HG03442 (cell line): ENCODE measurements around the gene KRT76.

ENCODE experiments used
- ATAC-seq: cut with Tn5 transposase; IDR thresholded peaks from one replicate; pipeline ENCODE4 v1.9.1; 2021; ENCODE audit warnings: mild to moderate bottlenecking, moderate library complexity; ENCODE audit not compliant: unreplicated experiment

Gene KRT76

DNA sequence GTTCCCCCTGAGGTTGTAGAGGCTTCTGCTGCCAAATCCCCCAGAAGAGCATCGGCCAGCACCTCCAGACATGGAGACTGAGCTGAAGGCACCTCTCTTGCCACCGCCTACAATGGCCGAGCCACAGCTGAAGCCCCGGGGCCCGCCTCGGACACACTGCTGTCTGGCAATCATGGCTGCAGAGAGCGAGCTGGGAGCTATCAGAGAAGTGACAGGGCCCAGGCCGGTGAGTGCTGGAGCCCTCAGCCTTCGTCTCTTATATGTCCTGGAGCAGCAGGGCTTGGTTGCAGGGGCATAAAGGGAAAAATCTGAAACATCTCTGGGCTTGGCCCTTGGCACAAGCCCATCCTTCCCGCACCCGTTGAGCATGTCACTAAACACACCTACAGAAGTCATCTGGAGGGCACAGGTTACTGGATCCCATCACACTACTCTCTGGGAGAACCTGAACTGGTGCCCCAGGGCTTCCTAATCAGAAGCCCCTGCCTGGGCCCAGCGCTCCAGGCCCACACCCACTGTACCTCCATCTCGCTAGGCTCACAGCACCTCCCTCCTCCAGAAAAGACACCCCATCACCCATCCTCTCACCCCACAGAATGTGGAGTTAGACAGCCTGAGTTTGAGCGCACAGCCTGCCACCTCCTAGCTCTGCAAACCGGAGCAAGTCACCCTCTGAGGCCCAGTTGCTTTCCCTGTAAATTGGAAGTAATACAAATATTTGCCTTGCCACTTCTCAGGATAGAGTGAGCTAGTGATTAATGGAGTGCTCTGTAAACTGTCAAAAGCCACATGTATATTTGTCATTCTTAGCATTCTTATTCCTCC lies 37.0 kb upstream of the KRT76 start, which contains the start of gene KRT4:
Gene KRT4 (minus strand): TSS at position 232 of the 825 bp plus-strand sequence. CDS start 58 bp downstream, at position 174.
- no peak for ATAC-seq

DNA sequence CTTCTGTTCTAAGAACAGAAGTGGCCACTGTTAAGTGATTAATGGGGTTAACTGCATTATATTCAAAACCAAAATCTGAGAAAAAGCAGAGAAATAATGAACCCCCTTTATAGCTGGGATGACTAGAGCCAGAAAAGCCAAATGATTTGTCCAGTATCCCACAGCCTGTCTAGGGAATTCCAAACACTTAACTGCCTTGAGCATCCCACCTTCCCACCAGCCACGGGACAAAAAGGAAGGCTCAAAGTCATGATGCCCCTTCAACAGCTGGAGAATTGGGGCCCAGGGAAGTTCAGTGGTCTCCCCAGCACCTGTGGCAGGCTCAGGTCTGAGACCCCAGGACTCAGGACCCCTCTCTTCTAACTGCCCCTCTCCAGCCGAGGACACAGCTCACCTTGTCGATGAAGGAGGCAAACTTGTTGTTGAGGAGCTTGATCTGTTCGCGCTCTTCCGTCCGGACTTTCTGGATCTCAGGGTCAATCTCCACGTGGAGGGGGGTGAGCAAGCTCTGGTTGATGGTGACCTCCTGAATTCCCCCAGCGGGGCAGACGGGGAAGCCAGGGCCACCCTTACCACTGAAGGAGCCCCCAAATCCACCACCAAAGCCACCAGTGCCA lies 36.2 kb upstream of the KRT76 start:
- no peak for ATAC-seq

DNA sequence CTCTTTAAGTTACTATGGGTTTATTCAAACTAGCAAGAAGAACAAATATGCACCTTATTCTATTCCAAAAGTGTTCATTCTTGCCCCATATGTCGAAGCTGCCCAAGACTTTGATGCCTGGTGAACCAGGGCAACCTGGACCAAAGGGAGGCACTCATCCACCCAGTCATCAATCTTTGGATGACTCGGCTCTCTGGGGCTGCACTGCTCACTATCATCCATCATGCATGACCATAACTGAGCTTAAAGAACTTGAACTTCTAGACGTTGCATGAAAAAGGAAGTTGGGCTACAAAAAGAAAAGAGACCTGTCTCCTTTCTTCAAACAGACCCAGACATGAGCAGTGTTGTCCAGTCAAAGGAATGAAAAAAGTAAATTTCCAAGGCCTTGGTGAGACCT lies 35.6 kb upstream of the KRT76 start:
- ATAC-seq, result no peak

DNA sequence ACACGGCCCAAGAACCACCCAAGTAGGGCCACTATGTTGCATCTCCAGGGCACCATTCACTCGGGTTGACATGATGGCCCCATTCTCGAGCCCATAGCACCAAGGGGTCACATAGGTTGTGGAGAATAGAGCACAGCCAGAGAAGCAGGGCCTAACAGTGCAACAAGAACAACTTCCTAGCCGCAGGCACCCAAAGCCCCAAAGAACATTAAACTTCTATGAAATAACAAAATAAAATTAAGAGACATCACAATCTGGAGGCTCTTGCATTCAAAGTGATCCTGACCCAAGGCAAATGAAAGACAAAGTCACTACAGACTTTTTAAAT lies 34.9 kb upstream of the KRT76 start:
- ATAC-seq, result no peak

DNA sequence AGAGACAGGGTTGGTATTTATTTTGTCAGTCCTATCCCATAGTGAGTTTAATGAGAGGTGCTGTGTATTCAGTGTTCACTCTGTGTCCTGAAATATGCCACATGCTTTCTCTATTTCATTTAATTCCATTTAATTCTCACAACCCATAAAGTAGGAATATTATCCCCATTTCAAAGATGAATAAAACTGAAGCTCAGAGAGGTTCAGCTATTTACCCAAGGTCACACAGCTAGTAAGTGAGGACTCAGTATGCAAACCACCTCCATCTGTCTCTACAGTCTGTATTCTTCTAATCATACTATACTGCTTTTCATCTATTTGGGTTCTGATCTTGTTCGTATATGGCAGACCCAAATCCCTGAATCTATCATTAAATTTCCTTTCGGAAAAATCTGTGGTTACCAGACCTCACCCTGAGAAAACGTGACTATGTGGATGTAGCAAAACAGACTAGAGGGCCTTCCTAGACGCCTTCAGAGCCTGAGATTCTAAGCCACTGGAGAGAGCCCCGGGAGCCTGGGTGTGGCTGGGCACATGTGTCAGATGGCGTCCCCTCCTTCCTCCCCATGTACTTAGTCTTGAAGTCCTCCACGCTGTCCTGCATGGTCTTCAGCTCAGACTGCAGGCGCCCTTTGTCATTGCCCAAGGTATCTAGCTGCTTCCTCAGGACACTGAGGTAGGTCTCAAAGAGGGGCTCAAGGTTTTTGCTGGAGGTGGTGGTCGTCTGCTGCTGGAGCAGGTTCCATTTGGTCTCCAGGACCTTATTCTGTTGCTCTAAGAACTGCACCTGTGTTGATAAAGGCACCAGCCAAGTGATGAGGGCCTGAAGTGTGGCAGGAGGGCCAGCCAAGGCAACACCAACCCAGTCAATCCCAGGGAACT lies 34.3 kb upstream of the KRT76 start:
- no peak for ATAC-seq

DNA sequence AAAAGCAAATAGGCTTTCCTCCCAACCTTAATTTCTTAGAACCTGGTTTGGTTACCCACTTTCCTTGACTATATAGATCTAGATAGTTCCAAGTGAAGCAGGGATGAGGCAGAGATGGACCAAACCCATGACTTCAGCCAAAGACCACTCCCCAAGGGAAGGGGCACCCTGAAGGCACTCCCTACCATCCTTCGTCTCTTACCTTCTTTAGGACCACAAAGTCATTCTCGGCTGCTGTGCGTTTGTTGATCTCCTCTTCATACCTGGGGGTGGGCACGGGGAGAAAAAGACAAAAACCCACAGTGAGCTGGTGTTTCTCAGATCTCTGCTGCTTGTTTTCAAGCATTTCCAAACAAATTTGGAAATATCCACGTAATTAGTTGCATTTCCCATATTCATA lies 33.4 kb upstream of the KRT76 start:
- no peak for ATAC-seq

DNA sequence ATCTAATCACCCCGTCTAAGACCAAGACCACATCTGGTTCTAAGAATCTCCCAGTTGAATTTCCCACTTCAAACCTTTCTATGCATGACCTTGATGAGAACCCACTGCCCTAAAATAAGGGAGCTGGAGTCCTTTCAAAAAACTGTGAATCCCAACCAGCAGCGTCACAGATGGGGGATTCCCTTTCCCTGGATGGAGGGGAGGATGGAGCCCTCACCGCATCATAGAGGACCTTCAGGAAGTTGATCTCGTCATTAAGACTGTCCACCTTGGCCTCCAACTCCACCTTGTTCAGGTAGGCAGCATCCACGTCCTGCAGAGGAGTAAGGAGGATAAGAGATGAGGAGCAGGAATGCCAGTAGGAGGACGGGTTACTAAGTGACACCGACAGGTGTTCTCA lies 32.0 kb upstream of the KRT76 start:
- ATAC-seq, result no peak

DNA sequence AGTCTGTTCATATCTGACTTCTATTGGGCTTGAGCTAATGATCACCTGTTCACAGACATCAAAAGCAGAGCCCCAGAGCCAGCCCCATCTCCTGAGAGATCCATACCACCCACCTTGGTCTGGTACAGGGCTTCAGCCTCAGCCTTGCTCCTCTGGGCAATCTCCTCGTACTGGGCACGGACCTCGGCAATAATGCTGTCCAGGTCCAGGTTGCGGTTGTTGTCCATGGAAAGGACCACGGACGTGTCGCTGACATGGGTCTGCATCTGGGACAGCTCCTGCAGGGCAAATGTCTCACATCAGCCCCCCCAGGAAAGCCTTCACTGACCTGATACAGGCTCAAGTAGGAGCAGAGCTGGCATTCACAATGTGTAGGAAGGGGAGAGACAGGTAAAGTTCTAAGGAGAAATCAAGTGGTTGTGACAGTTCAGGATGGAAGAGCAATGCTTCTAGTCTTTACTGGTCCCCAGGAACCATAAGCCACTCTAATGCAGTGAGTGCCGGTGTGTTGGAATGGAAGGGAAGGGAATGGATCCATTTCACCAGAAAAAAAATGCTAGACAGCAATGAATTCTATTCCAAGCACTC lies 31.5 kb upstream of the KRT76 start:
- ATAC-seq, result no peak

DNA sequence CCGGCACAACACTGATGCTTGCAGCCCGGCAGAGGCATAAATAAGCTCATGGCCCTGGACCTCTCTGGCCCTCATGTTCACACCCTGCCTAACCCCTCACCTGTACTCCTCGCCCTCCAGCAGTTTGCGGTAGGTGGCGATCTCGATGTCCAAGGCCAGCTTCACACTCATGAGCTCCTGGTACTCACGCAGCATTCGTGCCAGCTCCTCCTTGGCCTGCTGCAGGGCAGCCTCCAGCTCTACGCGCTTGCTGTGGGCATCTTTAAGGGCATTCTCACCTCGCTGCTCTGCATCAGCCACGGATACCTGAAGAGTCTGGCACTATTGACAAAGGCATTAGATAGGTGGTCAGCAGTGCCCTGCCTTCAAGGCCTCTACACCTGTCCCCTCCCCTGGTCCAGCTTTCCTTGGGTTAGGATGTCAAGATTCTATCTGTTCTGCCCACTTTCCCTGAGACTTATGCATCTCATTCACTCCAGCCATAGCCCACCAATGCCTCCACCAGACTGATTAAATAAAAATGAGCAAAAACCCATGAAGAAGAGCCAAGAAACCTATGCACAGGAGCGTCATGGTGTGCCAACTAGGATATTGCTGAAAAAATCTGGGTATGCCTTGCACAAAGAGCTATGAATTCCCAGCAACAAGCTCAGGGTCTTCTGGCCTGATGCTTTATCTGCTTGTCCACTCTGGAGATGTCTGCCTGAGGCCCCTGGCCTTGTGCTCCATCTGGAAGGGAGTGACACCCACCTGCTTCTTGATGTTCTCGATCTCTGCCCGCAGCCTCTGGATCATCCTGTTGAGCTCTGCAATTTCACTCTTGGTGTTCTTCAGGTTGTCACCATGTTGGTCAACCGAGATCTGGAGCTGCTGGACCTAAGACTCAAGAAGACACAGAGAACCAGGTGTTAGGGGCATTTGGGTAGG lies 30.7 kb upstream of the KRT76 start:
- no peak for ATAC-seq

DNA sequence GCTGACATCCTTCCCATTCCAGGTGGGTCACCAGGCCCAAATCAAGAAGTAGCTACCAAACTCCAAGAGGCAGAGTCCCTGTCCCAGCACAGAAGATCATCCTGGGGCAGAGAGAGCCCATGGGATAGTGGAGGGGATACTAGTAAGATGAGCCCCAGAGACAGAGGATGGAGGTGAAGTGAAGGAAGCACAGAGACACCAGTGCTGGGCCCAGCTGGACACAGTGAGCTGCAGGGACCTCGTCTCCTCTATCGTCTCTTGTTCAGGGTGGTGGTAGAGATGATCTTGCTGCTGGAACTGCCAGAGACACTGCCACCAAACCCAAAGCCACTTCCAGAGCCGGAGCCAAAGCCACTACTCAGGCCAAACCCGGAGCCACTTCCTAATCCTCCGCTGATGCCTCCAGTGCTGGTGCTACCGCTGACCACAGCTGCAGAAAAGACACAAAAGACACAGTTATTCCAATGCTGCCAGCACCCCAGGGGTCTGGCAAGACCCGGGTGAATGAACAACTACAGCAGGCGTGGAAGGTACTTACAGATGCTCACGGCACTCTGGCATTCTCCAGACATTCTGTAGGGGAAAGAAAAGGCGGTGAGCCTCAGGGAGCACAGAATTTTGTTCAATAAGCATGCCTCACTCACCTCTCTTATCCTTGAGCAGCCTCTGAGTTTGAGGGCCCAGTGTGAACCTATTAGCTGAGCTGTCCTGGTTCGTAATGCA lies 29.8 kb upstream of the KRT76 start:
- no peak for ATAC-seq

DNA sequence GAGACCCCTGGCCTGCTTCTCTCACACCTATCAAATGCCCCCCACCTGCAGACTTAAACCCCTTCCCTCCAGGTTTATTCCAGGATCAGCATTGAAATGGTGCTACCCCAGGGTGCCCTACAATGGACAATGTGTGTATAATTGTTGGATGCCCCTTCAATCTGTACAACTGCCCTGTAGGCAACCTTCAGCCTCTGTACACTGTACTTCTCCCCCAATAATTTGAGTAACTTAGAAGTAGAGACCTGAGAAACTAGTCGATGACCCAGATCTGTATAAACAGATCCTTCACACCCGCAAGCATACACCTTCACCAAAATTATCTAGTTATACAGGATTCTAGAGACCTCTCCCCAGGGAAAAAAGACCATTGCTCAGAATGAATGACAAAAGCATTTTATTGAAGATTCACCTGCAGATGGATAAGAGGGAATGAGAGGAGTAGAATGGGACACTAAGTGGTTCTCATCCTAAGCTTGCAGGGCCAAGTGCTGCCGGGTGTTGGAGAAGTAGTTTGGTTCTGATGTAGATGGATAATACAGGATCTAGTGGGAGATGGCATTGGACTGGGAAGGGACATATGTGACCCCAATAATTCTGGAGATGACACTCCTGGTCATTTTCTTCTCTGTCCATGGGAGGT lies 29.1 kb upstream of the KRT76 start:
- no peak for ATAC-seq

DNA sequence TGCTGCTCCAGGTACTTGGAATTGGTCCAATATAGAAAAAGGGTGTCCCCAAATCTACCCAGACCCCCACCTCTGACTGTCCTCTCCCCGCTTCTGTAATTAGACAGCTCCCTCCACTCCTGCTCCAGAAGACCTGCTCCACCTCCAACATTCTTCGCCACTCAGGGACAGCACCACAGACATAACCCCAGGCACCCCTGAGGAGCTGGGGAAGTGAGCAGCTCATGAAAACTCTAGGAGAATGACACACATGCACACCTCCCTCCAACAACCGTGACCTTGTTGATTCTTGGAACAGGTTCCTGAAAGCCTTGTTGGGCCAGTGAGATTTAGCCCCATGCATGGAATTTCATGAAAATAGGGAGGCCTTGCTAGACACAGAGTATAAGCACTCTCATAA lies 28.6 kb upstream of the KRT76 start:
- ATAC-seq, result no peak

DNA sequence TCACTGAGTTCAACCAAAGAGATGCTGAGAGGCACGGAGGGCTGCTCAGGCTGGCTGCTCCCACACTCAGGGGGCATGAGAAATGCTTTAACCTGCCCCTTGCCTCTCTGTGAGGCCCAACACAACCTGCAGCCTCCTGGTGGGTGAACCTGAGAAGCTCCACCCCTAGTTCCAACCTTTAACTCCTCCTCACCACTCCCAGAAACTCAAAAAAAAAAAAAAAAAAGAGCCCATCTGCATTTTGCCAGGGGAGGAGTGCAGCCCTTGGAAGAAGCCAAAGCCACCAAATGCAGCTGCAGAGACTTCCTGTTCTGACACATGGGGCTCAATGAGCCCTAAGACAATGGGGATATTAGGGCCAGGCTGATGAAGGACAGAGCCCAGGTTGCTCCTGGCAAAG lies 27.9 kb upstream of the KRT76 start:
- no peak for ATAC-seq

DNA sequence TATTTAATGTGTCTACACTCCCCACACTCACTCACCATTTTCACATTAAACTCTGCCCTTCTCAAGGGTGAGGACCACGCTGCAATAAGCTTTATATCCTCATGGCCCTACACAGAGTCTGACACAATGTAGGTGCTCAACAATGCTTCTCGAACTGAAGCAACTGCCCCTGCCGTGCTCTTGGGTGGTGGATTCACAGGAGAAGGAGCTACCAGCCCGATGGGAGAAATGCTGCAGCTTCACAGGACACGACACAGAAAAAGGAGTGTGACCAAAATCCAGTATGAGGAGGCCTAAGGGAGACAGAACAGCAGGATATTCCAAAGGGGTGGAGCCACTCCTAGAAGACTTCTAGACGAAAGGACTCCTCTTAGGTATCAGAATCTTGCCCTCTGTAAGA lies 25.3 kb upstream of the KRT76 start:
- ATAC-seq, result no peak

DNA sequence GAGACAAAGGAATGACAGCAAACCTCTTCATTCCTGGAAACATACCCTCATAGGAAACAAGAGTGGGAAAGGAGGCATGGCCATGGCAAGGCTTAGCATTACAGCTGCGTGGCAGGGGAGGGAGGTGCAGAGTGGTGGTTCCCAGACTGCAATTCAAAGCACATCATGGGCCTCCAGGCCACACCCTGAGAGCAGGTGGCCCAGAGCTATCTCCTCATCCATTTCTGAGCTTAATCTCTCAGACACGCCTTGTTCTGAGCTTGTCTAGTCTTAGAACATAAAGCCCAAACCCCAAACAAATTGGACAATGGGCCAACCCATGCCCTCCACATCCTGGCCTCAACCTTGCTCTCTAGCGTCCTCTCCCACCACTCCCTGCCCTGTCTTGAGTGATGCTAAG lies 24.6 kb upstream of the KRT76 start:
- no peak for ATAC-seq

DNA sequence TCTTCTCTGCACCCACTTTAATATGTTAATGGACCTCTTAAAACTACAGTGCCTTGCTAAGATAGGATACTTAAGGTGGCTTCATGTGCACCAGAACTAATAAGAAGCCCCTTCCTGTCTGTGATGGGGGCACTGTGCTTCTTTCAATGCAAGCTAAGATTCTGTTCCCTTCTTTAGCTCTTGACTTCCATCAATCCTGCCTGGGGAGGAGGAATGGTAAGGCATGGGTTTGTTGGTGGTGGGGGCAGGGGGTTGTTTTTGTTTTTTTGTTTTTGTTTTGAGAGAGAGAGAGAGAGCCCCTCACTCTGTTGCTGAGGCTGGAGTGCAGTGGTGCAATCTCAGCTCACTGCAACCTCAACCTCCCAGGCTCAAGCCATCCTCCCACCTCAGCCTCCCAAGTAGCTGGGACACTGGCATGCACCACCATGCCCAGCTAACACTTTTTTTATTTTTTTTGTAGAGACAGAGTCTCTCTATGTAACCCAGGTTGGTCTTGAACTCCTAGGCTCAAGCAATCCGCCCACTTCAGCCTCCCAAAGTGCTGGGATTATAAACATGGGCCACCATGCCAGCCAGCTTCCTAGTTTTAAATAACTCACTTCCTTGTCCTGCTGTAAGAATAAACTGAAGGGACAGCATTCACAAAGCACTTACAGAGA lies 23.2 kb upstream of the KRT76 start:
- ATAC-seq, result no peak

DNA sequence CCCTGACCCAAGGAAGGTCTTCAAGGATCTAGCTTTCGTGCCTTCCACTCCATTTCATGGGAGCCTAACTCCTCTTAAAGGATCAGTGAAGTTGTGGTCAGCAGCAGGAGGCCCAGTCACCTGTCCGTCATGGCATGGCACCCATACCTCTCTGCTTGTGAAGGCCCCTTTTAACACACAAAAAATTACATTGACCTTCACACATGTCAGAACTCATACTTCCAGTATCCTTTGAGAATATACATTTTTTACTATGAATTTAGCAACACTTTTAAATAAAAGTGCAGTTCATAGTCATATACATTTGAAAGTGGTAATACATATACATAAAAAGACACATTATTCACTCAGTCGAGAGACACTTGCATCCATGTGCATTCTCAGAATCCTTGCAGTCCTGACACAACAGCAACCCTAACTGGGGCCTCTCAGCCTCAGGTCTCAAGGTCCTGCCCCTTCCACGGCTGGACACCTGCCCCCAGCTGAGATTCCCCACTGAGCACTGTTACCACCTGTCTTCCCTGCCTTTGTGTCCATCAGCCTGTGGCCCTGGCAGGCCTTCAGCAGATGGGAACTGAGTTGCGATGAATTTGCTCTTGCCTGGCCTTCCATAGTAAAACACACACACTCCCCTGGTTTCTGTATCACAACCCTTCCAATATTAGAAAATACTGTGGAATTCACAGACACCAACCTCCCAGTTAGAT lies 22.5 kb upstream of the KRT76 start:
- ATAC-seq, result no peak
